ENCODE data around the gene RNF167. TPM values are rescaled to one million over a fixed set of nuclear protein-coding genes. Genes with fewer than 3 reads are reported as not detected.
"Not testable (repeated sequence)": the region's sequence is repeated elsewhere in the genome, so short reads cannot be mapped to it uniquely, and the experiment has no call there.

Gene RNF167
- total RNA-seq, 1 donor from 2014 or later: 23.2 TPM

DNA sequence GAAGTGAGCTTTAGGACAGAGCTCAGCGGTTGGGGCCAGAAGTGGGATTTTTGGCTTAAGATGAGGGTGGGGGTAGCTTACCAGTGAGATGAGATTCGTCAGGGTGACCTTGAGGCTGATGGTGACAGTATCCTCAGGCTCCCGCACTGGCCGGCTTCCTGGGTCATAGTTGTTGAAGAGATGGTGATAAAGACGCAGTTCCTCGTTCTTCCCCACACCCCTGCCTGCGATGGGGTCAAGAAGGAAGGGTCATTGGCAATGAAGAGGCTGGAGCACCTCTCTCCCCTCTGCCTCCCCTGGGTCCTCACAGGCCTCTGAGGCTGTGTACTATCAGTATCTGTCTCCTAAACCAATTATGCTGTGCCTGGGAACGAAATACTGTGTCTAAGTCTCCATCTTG is 37.5 kb upstream of the RNF167 start:
- no peak for DNase-seq (ENCODE audit: low read depth in 2 of 2)

DNA sequence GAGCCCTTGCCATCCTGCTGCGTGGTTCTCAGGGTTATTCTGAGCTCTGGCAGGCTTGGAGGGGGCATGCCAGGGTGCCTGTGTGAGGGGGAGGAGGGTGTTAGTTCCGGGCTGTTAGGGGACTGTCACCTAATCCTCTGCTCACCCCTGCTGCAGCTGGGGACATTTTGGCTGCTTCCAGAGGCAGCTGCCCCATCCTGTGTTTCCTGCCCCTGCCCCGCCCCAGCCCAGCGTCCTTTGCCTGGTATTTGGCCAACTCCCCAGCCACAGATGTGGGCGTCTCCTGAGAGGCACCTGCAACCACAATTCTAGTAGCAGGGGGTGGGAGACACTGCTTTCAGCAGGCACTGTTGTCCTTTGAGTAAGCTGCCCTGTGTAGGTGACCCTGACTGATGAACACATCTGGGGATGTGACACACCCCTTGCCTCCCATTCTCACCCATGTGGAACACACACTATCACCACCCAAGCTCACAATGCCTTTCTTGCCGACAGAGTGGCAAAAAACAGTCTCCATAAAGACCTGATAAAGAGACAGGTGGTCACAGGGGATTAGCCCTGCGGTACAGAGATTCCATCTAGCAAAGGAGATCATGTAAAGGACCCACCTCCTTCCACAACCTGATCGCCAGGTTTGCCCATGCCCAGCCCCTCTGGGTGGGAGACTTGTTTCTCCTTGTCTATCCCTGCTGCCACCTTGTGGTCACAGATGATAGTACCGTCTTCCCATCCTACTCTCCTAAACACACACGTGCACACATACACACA is 36.8 kb upstream of the RNF167 start, which contains the start of gene CHRNE:
CHRNE (minus strand) TSS at position 48 of the 768 bp plus-strand sequence; CDS start at position 13, 35 bp downstream.
- peak; percentile 80 to 90 for DNase-seq (ENCODE audit: low read depth in 2 of 2)

DNA sequence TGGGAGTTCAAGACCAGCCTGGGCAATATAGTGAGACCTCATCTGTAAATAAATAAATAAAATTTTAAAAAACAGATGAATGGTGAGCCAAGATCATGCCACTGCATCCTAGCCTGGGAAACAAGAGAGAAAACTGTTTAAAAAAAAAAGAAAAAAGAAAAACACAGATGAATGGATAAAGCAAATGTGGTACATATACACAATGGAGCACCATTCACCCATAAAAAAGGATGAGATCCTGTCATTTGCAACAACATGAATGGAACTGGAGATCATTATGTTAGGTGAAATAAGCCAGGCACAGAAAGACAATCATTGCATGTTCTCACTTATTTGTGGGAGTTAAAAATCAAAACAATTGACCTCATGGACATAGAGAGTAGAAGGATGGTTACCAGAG is 33.4 kb upstream of the RNF167 start:
- not testable (repeated sequence) for DNase-seq (ENCODE audit: low read depth in 2 of 2)

DNA sequence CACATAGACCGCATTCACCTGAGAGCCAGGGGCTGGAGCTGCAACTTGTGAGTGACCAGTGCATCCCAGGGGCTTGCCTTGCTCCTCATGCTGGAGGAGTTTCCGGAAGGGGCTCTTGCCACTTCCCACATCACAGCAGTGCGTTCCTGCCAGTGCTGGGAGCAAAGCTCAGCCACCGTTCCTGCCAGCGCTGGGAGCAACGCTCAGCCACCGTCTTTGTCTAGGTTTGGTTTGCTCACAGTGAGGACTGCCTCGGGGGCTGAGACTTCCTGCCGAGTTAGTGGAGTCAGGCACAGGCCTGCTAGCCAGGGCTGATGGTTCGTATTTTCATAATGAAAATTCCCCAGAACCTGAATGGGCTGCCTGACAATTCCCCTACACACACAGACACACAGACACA is 31.8 kb upstream of the RNF167 start:
- no peak for DNase-seq (ENCODE audit: low read depth in 2 of 2)

DNA sequence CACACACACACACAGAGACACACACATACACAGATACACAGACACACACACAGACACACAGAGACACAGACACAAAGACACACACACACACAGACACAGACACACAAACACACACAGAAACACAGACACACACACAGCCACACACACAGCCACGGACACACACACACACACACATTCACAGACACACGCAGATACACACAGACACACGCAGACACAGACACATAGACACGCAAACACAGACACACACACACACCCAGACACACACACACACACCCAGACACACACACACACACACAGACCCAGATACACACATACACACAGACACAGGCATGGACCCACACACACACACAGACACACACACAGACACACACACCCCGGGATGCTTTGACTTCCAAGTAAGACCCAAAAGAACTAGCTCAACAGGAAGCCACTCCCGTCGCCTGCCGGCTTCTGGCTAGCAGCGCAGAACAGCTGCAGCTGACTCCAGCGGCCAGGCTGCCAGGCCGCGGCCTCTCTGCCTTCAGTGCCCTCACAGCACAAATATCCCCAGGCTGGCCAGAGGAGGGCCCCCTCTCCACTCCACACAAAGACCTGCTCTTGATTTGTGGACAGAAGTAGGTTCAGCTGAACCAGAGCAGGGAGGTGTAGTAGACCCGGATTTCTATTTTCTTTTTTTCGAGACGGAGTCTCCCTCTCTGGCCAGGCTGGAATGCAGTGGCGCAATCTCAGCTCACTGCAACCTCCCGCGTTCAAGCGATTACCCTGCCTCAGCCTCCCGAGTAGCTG is 31.2 kb upstream of the RNF167 start:
- DNase-seq (ENCODE audit: low read depth in 2 of 2): peak; percentile 95 to 96

DNA sequence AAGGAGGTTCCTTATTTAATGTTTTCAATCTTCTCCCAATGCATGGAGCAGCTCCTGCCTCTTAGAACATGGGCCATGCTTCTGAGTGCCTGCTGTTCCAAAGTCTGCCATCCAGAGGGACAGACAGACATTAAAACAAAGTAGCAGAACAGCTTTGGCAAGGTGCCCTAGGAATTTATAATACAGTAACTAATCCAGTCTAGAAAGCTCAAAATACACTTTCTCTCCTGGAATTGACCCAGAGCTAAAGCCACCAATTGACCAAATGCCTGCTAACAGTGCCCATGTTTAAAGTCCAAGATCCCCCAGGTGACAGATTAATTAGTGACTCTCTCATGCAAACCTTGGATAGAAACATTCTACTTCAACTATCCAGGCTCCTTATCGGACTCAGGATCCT is 26.1 kb upstream of the RNF167 start:
- DNase-seq (ENCODE audit: low read depth in 2 of 2): no peak

DNA sequence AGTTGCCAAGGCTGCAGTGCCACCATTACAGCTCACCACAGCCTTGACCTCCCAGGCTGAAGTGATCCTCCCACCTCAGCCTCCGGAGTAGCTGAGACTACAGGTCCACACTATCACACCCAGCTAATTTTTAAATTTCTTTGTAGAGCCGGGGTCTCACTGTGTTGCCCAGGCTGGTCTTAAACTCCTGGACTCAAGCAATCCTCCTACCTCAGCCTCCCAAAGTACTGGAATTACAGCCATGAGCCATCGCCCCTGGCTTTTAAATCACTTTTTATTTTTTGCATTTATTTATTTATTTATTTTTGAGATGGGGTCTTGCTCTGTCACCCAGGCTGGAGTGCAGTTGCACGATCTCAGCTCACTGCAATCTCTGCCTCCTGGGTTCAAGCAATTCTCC is 25.5 kb upstream of the RNF167 start:
- DNase-seq (ENCODE audit: low read depth in 2 of 2): not testable (repeated sequence)

DNA sequence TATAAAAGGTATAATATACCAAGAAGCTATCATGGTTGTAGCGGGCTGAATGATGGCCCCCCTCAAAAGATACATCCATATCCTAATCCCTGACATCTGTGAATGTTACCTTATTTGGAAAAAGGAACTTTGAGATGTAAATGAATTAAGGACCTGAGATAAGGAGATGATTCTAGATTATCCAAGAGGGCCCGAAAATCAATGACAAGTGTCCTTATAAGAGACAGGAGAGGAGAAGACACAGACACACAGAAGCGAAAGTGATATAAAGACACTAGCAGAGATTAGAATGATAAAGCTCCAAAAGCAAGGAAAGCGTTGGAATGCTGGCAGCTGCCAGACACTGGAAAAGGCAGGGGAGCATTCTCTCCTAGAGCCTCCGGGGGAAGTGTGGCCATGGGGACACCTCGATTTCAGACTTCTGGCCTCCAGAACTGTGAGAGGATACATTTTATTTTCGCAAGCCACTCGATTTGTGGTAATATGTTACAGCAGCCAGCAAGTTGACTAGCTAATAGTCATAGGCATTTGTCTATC is 20.5 kb upstream of the RNF167 start:
- DNase-seq (ENCODE audit: low read depth in 2 of 2): no peak

DNA sequence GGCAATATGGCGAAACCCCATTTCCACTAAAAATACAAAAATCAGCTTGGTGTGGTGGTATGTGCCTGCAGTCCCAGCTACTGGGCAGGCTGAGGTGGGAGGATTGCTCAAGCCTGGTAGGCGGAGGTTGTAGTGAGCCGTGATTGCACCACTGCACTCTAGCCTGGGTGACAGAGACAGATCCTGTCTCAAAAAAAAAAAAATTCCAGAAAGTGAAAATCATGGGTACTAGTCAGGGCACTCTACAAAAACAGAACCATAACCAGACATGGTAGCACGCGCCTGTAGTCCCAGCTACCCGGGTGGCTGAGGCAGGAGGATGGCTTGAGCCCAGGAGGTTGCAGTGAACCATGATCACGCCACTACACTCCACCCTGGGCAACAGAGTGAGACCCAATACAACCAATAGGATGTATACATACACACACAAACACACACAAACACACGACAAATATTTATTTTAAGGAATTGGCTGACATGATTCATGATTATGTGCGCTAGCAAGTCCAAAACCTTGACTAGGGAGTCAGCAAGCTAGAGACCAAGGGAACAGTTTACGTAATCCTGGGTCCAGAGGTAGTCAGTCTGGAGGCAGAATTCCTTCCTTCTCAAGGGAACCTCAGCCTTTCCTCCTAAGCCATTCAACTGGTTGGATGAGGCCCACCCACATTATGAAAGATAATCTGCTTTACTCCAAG is 19.6 kb upstream of the RNF167 start:
- DNase-seq (ENCODE audit: low read depth in 2 of 2): no peak

- DNase-seq (ENCODE audit: low read depth in 2 of 2): no peak
Measured at GRCh38 chr17:4921320-4921719, 18.7 kb upstream of the RNF167 start.

GRCh38 chr17:4926577-4927335 is 13.3 kb upstream of the RNF167 start:
- not testable (repeated sequence) for DNase-seq (ENCODE audit: low read depth in 2 of 2)

DNA sequence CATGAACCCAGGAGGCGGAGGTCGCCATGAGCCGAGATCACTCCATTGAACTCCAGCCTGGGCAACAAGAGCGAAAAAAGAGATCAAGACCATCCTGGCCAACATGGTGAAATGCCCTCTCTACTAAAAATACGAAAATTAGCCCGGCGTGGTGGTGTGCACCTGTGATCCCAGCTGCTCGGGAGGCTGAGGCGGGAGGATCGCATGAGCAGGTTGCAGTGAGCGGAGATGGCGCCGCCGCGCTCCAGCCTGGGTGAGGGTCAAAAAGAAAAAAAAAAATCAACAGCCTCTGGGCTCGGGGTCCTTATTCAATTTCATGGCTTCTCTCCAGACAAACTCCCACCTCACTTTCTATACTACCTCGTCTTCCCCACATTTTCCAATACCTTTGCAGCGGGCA is 11.2 kb upstream of the RNF167 start:
- DNase-seq (ENCODE audit: low read depth in 2 of 2): no peak

- DNase-seq (ENCODE audit: low read depth in 2 of 2): no peak
Measured at GRCh38 chr17:4931963-4932362, 8.1 kb upstream of the RNF167 start, which contains the start of gene GP1BA. Gene GP1BA, plus strand, starts transcription at chr17:4932277. Its CDS starts 328 bp downstream, at chr17:4932605.

- DNase-seq (ENCODE audit: low read depth in 2 of 2): no peak
Measured at GRCh38 chr17:4932756-4933155, 7.3 kb upstream of the RNF167 start.

DNA sequence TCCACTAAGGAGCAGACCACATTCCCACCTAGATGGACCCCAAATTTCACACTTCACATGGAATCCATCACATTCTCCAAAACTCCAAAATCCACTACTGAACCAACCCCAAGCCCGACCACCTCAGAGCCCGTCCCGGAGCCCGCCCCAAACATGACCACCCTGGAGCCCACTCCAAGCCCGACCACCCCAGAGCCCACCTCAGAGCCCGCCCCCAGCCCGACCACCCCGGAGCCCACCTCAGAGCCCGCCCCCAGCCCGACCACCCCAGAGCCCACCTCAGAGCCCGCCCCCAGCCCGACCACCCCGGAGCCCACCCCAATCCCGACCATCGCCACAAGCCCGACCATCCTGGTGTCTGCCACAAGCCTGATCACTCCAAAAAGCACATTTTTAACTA is 6.4 kb upstream of the RNF167 start:
- DNase-seq (ENCODE audit: low read depth in 2 of 2): no peak

- DNase-seq (ENCODE audit: low read depth in 2 of 2): peak; percentile 32 to 47
Measured at GRCh38 chr17:4934173-4934979, 5.7 kb upstream of the RNF167 start.

- DNase-seq (ENCODE audit: low read depth in 2 of 2): no peak
Measured at GRCh38 chr17:4935650-4936049, 4.4 kb upstream of the RNF167 start.

- no peak for DNase-seq (ENCODE audit: low read depth in 2 of 2)
Measured at GRCh38 chr17:4936436-4936835, 3.6 kb upstream of the RNF167 start.

GRCh38 chr17:4937553-4937952 is 2.5 kb upstream of the RNF167 start:
- DNase-seq (ENCODE audit: low read depth in 2 of 2): no peak

GRCh38 chr17:4938069-4938491 is 2.0 kb upstream of the RNF167 start:
- DNase-seq (ENCODE audit: low read depth in 2 of 2): no peak
